Glomerular visceral epithelial cell (primary cell): Measurements from ENCODE around the gene TCF4.
A peak's percentile ranks its signal among the peaks of the same experiment; 100 is the strongest.

Source experiments
- DNase-seq: peaks from one replicate; pipeline ENCODE4 v3.0.0-alpha.2; 2016; ENCODE audit errors: extremely low spot score

The TCF4 gene

GRCh38 chr18:55296115-55296514, 291.9 kb downstream of the TCF4 start:
- DNase-seq, result no peak

GRCh38 chr18:55290898-55291297, 297.1 kb downstream of the TCF4 start:
- DNase-seq, result peak; percentile 39

GRCh38 chr18:55289775-55290174, 298.2 kb downstream of the TCF4 start:
- no peak for DNase-seq

- no peak for DNase-seq
Measured at GRCh38 chr18:55289048-55289447, 298.9 kb downstream of the TCF4 start.

GRCh38 chr18:55287935-55288868, 299.8 kb downstream of the TCF4 start:
- DNase-seq, result no peak

GRCh38 chr18:55287149-55287806, 300.7 kb downstream of the TCF4 start:
- DNase-seq, result no peak

GRCh38 chr18:55286257-55286825, 301.7 kb downstream of the TCF4 start:
- no peak for DNase-seq

GRCh38 chr18:55284614-55285013, 303.4 kb downstream of the TCF4 start:
- DNase-seq, result no peak

GRCh38 chr18:55283309-55283708, 304.7 kb downstream of the TCF4 start:
- DNase-seq, result no peak

GRCh38 chr18:55280503-55280902, 307.5 kb downstream of the TCF4 start:
- no peak for DNase-seq

GRCh38 chr18:55275039-55275901, 312.7 kb downstream of the TCF4 start:
- DNase-seq, result peak; percentile 77

- peak; percentile 70 for DNase-seq
Measured at GRCh38 chr18:55272510-55273243, 315.3 kb downstream of the TCF4 start.

GRCh38 chr18:55269622-55270021, 318.4 kb downstream of the TCF4 start:
- DNase-seq, result no peak

- DNase-seq, result no peak
Measured at GRCh38 chr18:55268628-55269275, 319.2 kb downstream of the TCF4 start.

- DNase-seq, result peak; percentile 38
Measured at GRCh38 chr18:55268151-55268601, 319.8 kb downstream of the TCF4 start.

- no peak for DNase-seq
Measured at GRCh38 chr18:55266981-55267380, 321.0 kb downstream of the TCF4 start.

- peak; percentile 83 for DNase-seq
Measured at GRCh38 chr18:55265984-55266383, 322.0 kb downstream of the TCF4 start.

- DNase-seq, result no peak
Measured at GRCh38 chr18:55265130-55265675, 322.8 kb downstream of the TCF4 start.

- DNase-seq, result peak; percentile 63
Measured at GRCh38 chr18:55264108-55264507, 323.9 kb downstream of the TCF4 start.

- DNase-seq, result no peak
Measured at GRCh38 chr18:55262021-55262560, 325.9 kb downstream of the TCF4 start.
